Gastrocnemius medialis (tissue), 4 donors: ENCODE measurements around the gene TEX2.

Source experiments
- CTCF ChIP-seq, 5 experiments: fragments of 450-650 bp in 3 of 5; fragments of 200-600 bp in 2 of 5; sonication (generic) in 2 of 5; IDR thresholded peaks in 4 of 5; conservative IDR thresholded peaks in 1 of 5; 1 replicate in 4 of 5; 2 replicates in 1 of 5; pipeline ENCODE4 v1.5.1; 2016 to 2019; ENCODE audit warnings: antibody characterized with exemption in 5 of 5, mild to moderate bottlenecking in 3 of 5, moderate library complexity in 3 of 5
- POLR2A ChIP-seq, 2 donors: fragments of 450-650 bp; IDR thresholded peaks; one replicate each; pipeline ENCODE4 v1.6.1; 2017; ENCODE audit warnings: antibody characterized with exemption in 2 of 2, mild to moderate bottlenecking in 2 of 2, moderate library complexity in 2 of 2

GRCh38 chr17:64209983-64210382, 53.1 kb downstream of the TEX2 start:
- TF ChIP-seq CTCF (IDR thresholded peaks at IDR 0.05 in 4 of 5, conservative IDR thresholded peaks at IDR 0.05 in 1 of 5) = no peak
- no peak for TF ChIP-seq POLR2A (IDR thresholded peaks at IDR 0.05)
